GM19035 (cell line): ENCODE results near the gene NMRAL1.

Source experiments
- ATAC-seq: cut with Tn5 transposase; IDR thresholded peaks from one replicate; pipeline ENCODE4 v1.9.1; 2021; ENCODE audit not compliant: unreplicated experiment

NMRAL1 gene

GRCh38 chr16:4505356-4506147, 31.1 kb upstream of the NMRAL1 start:
- peak; percentile 74 for ATAC-seq

- no peak for ATAC-seq
Observed at GRCh38 chr16:4501071-4501478, 26.6 kb upstream of the NMRAL1 start.

GRCh38 chr16:4500272-4500671, 25.8 kb upstream of the NMRAL1 start:
- ATAC-seq: no peak

GRCh38 chr16:4499196-4499555, 24.8 kb upstream of the NMRAL1 start:
- no peak for ATAC-seq

- ATAC-seq: no peak
Observed at GRCh38 chr16:4498546-4499195, 24.2 kb upstream of the NMRAL1 start.

- ATAC-seq: no peak
Observed at GRCh38 chr16:4496305-4496704, 21.9 kb upstream of the NMRAL1 start.

- ATAC-seq: no peak
Observed at GRCh38 chr16:4495766-4496165, 21.3 kb upstream of the NMRAL1 start.

GRCh38 chr16:4494746-4495490, 20.5 kb upstream of the NMRAL1 start:
- no peak for ATAC-seq

- ATAC-seq: no peak
Observed at GRCh38 chr16:4491898-4492297, 17.5 kb upstream of the NMRAL1 start.

GRCh38 chr16:4489030-4489429, 14.6 kb upstream of the NMRAL1 start:
- ATAC-seq: no peak

GRCh38 chr16:4488499-4488967, 14.1 kb upstream of the NMRAL1 start:
- ATAC-seq: no peak

GRCh38 chr16:4487955-4488498, 13.6 kb upstream of the NMRAL1 start:
- no peak for ATAC-seq

GRCh38 chr16:4486126-4486893, 11.9 kb upstream of the NMRAL1 start:
- ATAC-seq: no peak

- ATAC-seq: no peak
Observed at GRCh38 chr16:4481963-4482362, 7.5 kb upstream of the NMRAL1 start.

GRCh38 chr16:4481526-4481925, 7.1 kb upstream of the NMRAL1 start:
- no peak for ATAC-seq

GRCh38 chr16:4477966-4478365, 3.5 kb upstream of the NMRAL1 start:
- no peak for ATAC-seq

GRCh38 chr16:4475880-4476788, 1.7 kb upstream of the NMRAL1 start, which contains the start of gene HMOX2:
Gene HMOX2, plus strand, starts transcription at chr16:4476398. Its CDS starts 29,127 bp downstream, at chr16:4505525.
- ATAC-seq: peak; percentile 84

- ATAC-seq: no peak
Observed at GRCh38 chr16:4472880-4473279, 1.5 kb downstream of the NMRAL1 start.

GRCh38 chr16:4471869-4472268, 2.6 kb downstream of the NMRAL1 start:
- ATAC-seq: no peak

- ATAC-seq: no peak
Observed at GRCh38 chr16:4468972-4469371, 5.5 kb downstream of the NMRAL1 start.
